Smooth muscle cell (in vitro differentiated cells): Measurements from ENCODE around the gene PIEZO1. TPM values are rescaled to one million over a fixed set of nuclear protein-coding genes. Genes with fewer than 3 reads are reported as not detected.
A peak's percentile ranks its signal among the peaks of the same experiment; 100 is the strongest.

ENCODE experiments used
- DNase-seq: peaks from one replicate; lab custom pipeline; 2025; ENCODE audit not compliant: unreplicated experiment; lab: John Stamatoyannopoulos, UW
- H2AFZ ChIP-seq: fragments of 200-600 bp; sonication (generic); 2 replicates; pipeline ENCODE4 v1.6.0; 2016; ENCODE audit warnings: antibody characterized with exemption, low read depth, mild to moderate bottlenecking
- H3F3A ChIP-seq: fragments of 200-600 bp; sonication (generic); 2 replicates; pipeline ENCODE4 v1.6.0; 2017; ENCODE audit warnings: antibody characterized with exemption, low read depth
- H3K27ac ChIP-seq: fragments of 200-600 bp; sonication (generic); 2 replicates; pipeline ENCODE4 v1.5.1; 2016; ENCODE audit warnings: low read depth, mild to moderate bottlenecking
- H3K27me3 ChIP-seq: fragments of 200-600 bp; sonication (generic); 2 replicates; pipeline ENCODE4 v1.6.1; 2016; ENCODE audit warnings: low read depth, mild to moderate bottlenecking
- H3K36me3 ChIP-seq: fragments of 200-600 bp; sonication (generic); 2 replicates; pipeline ENCODE4 v1.5.1; 2016; ENCODE audit warnings: low read depth
- H3K4me1 ChIP-seq: fragments of 200-600 bp; sonication (generic); 2 replicates; pipeline ENCODE4 v1.5.1; 2016; ENCODE audit warnings: low read depth
- H3K4me2 ChIP-seq: fragments of 200-600 bp; sonication (generic); 2 replicates; pipeline ENCODE4 v1.6.0; 2016; ENCODE audit warnings: mild to moderate bottlenecking
- H3K4me3 ChIP-seq: fragments of 200-600 bp; sonication (generic); 2 replicates; pipeline ENCODE4 v1.5.1; 2016; ENCODE audit warnings: mild to moderate bottlenecking
- H3K79me2 ChIP-seq: fragments of 200-600 bp; sonication (generic); 2 replicates; pipeline ENCODE4 v1.6.0; 2016; ENCODE audit warnings: low read depth, mild to moderate bottlenecking
- H3K9ac ChIP-seq: fragments of 200-600 bp; sonication (generic); 2 replicates; pipeline ENCODE4 v1.6.0; 2016; ENCODE audit warnings: low read depth
- H3K9me3 ChIP-seq: fragments of 200-600 bp; sonication (generic); replicated peaks from 2 replicates; pipeline ENCODE4 v1.5.1; 2016; ENCODE audit warnings: low read depth
- H4K20me1 ChIP-seq: fragments of 200-600 bp; sonication (generic); 2 replicates; pipeline ENCODE4 v1.6.0; 2016; ENCODE audit warnings: low read depth
- CTCF ChIP-seq: fragments of 200-600 bp; sonication (generic); IDR thresholded peaks from 2 replicates; pipeline ENCODE4 v1.5.1; 2017; ENCODE audit warnings: borderline replicate concordance, mild to moderate bottlenecking, antibody characterized with exemption; ENCODE audit not compliant: insufficient read depth, poor library complexity, severe bottlenecking
- WGBS: methylation state at CpG from one replicate; pipeline ENCODE4 v1.1.7; 2016; ENCODE audit warnings: low lambda C conversion rate; 5-methylcytosine and 5-hydroxymethylcytosine counted together
- polyA plus RNA-seq: library from polyadenylated mRNA; unstranded; fragments of >200 nt; fragmentation: Nextera tagmentation; extraction: Ambion mirVana; gene quantifications from 2 replicates; pipeline ENCODE4 v1.2.1, GENCODE V29; 2016
- total RNA-seq: library from RNA; depleted of rRNA; stranded (reverse); fragments of >200 nt; gene quantifications from 2 replicates; pipeline ENCODE4 v1.2.3, GENCODE V29; 2014

PIEZO1 gene
- total and polyA plus RNA-seq, 2 experiments from 2014 or later = 62.1 to 70.9 TPM

GRCh38 chr16:88738151-88739084, 46.6 kb downstream of the PIEZO1 start:
- H3K4me1 ChIP-seq = no peaks in the 10 kb centered on the region
- peaks cover 37% of the 10 kb centered on the region for H4K20me1 ChIP-seq
- H3K27ac ChIP-seq = no peak overlapping the region
- H3K27me3 ChIP-seq = no peaks in the 10 kb centered on the region
- H3K36me3 ChIP-seq = no peaks in the 10 kb centered on the region
- DNase-seq = no peak
- H3K4me2 ChIP-seq = no peak overlapping the region
- H3K9me3 ChIP-seq = no peaks in the 10 kb centered on the region
- no peaks in the 10 kb centered on the region for H3F3A ChIP-seq
- 95% methylated on average over 36 of the region's 41 CpGs for WGBS
- H3K79me2 ChIP-seq = no peaks in the 10 kb centered on the region
- no peak overlapping the region for H3K4me3 ChIP-seq
- H3K9ac ChIP-seq = no peak overlapping the region
- no peak for TF ChIP-seq CTCF
- no peak overlapping the region for H2AFZ ChIP-seq

GRCh38 chr16:88737298-88738150, 47.5 kb downstream of the PIEZO1 start:
- DNase-seq = peak; percentile 8
- 64% methylated on average over 42 of the region's 54 CpGs for WGBS
- Histone ChIP-seq H3K36me3 (no peaks in the 10 kb centered on the region), H3K4me1 (no peaks in the 10 kb centered on the region), H3K9ac (no peak overlapping the region), H2AFZ (no peak overlapping the region), H3K4me3 (no peak overlapping the region), H3K4me2 (no peak overlapping the region), H4K20me1 (peaks cover 28% of the 10 kb centered on the region), H3K9me3 (no peaks in the 10 kb centered on the region), H3F3A (no peaks in the 10 kb centered on the region), H3K27ac (no peak overlapping the region), H3K27me3 (no peaks in the 10 kb centered on the region), H3K79me2 (no peaks in the 10 kb centered on the region)
- peak; percentile 98 for TF ChIP-seq CTCF

- no peak for TF ChIP-seq CTCF
- no peak overlapping the region for H3K9ac ChIP-seq
- peaks cover 28% of the 10 kb centered on the region for H4K20me1 ChIP-seq
- H3K4me2 ChIP-seq = no peak overlapping the region
- no peaks in the 10 kb centered on the region for H3K9me3 ChIP-seq
- H3K79me2 ChIP-seq = no peaks in the 10 kb centered on the region
- no peaks in the 10 kb centered on the region for H3F3A ChIP-seq
- no peak overlapping the region for H3K27ac ChIP-seq
- DNase-seq = no peak
- H3K36me3 ChIP-seq = no peaks in the 10 kb centered on the region
- H3K27me3 ChIP-seq = no peaks in the 10 kb centered on the region
- WGBS = over 99% methylated on average over 21 of the region's 21 CpGs
- H3K4me3 ChIP-seq = no peak overlapping the region
- H2AFZ ChIP-seq = no peak overlapping the region
- no peaks in the 10 kb centered on the region for H3K4me1 ChIP-seq
Observed at GRCh38 chr16:88736496-88736895, 48.5 kb downstream of the PIEZO1 start.
